ENCODE measurements around the gene CCDC157. TPM values are rescaled to one million over a fixed set of nuclear protein-coding genes. Genes with fewer than 3 reads are reported as not detected.

CCDC157 gene
- total RNA-seq, 4 donors from 2014 or later: 2.2 to 4.7 (median 3.1) TPM

DNA sequence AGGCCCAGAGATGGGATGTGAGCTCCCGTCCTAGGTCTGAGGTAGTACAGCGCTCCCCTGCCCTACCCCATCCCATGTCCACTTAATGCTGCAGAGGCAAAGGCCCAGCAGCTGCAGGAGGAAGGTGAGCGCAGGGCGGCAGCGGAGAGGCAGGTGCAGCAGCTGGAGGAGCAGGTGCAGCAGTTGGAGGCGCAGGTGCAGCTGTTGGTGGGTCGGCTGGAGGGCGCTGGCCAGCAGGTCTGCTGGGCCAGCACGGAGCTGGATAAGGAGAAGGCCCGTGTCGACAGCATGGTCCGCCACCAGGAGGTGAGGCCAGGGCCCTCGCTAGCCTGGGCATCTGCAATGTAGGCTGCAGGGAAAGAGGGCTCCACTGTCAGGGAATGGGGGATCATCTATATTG lies 15.2 kb downstream of the CCDC157 start:
- peaks cover 5% of the 10 kb centered on the region for H3K36me3 ChIP-seq
- no peaks in the 10 kb centered on the region for H3K9me3 ChIP-seq
- no peak for TF ChIP-seq POLR2A (IDR thresholded peaks at IDR 0.05)
- TF ChIP-seq, protein P1, sequence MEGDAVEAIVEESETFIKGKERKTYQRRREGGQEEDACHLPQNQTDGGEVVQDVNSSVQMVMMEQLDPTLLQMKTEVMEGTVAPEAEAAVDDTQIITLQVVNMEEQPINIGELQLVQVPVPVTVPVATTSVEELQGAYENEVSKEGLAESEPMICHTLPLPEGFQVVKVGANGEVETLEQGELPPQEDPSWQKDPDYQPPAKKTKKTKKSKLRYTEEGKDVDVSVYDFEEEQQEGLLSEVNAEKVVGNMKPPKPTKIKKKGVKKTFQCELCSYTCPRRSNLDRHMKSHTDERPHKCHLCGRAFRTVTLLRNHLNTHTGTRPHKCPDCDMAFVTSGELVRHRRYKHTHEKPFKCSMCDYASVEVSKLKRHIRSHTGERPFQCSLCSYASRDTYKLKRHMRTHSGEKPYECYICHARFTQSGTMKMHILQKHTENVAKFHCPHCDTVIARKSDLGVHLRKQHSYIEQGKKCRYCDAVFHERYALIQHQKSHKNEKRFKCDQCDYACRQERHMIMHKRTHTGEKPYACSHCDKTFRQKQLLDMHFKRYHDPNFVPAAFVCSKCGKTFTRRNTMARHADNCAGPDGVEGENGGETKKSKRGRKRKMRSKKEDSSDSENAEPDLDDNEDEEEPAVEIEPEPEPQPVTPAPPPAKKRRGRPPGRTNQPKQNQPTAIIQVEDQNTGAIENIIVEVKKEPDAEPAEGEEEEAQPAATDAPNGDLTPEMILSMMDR (IDR thresholded peaks at IDR 0.05): no peak
- no peak for TF ChIP-seq EP300 (IDR thresholded peaks at IDR 0.05)
- TF ChIP-seq POLR2AphosphoS5 (IDR thresholded peaks at IDR 0.05): no peak
- H3K27me3 ChIP-seq: no peaks in the 10 kb centered on the region
- no peaks in the 10 kb centered on the region for H3K4me1 ChIP-seq
- no peak overlapping the region for H3K4me3 ChIP-seq
- no peak for DNase-seq (ENCODE audit: low spot score in 2 of 2)
- 74% methylated on average over 11 of the region's 13 CpGs for WGBS
- no peak overlapping the region for H3K27ac ChIP-seq

DNA sequence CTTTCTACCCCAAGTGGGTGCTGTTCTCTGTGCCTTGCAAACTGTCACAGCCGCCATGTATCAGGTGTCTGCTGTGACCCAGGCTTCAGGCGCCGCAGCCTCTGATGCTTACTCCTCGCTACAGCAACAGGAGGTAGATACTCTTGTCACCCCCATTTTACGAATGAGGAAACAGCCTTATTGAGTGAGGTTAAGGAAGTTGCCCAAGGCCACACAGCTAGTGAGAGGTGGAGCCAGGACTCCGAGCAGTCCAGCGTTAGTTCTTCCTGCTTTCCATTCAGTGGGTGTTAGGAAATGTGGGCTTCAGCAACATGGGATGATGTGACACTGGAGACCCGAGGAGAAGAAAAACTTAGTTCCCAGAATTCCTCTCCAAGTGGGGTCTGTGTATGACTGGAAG lies 16.1 kb downstream of the CCDC157 start:
- no peaks in the 10 kb centered on the region for H3K27me3 ChIP-seq
- peaks cover 14% of the 10 kb centered on the region for H3K36me3 ChIP-seq
- no peaks in the 10 kb centered on the region for H3K4me1 ChIP-seq
- H3K9me3 ChIP-seq: no peaks in the 10 kb centered on the region
- 76% methylated on average over 7 of the region's 8 CpGs for WGBS
- no peak overlapping the region for H3K4me3 ChIP-seq
- H3K27ac ChIP-seq: no peak overlapping the region
- DNase-seq (ENCODE audit: low spot score in 2 of 2): no peak
- TF ChIP-seq EP300 (IDR thresholded peaks at IDR 0.05): no peak
- TF ChIP-seq POLR2AphosphoS5 (IDR thresholded peaks at IDR 0.05): no peak
- TF ChIP-seq, protein P1 (IDR thresholded peaks at IDR 0.05): no peak
- TF ChIP-seq POLR2A (IDR thresholded peaks at IDR 0.05): no peak

DNA sequence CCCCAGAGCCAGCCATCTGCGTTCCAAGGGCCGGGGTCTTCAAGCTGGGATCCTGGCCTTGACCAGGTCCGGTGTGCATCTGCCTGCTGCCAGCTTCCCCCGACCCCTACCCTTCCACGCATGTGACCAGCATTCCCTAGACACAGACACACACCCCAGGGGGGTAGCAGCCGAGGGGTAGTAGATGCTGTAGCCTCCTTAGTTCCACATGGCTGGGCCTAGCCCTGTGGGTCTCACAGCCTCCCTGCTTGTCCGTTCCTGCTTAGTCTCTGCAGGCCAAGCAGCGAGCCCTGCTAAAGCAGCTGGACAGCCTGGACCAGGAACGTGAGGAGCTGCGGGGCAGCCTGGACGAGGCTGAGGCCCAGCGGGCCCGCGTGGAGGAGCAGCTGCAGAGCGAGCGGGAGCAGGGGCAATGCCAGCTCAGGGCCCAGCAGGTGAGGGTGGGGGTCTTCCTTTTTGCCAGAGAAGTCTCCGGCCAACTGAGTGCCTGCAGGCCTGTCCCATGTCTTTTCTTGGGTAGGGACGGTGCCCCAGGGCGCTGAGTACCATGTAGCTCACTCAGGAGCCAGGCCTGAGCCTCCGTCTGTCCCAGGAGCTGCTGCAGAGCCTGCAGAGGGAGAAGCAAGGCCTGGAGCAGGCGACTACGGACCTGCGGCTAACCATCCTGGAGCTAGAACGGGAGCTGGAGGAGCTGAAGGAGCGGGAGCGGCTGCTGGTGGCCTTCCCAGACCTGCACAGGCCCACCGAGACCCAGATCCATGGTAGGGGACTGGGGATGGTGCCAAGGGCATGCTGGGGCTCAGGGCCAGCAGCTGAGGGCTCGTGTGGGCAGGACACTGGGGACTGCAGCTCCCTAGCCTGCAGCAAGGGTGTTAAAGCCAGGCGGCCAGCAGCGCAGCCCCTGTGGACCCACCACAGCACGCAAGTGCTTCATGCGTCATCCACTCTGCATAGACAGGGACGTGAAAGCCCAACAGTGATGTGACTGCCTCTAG lies 16.8 kb downstream of the CCDC157 start:
- Histone ChIP-seq H3K27me3 (no peaks in the 10 kb centered on the region), H3K9me3 (no peaks in the 10 kb centered on the region), H3K4me1 (no peaks in the 10 kb centered on the region), H3K4me3 (no peak overlapping the region), H3K36me3 (peaks cover 16% of the 10 kb centered on the region), H3K27ac (no peak overlapping the region)
- WGBS: 91% methylated on average over 21 of the region's 33 CpGs
- no peak for TF ChIP-seq EP300 (IDR thresholded peaks at IDR 0.05)
- DNase-seq (ENCODE audit: low spot score in 2 of 2): no peak

DNA sequence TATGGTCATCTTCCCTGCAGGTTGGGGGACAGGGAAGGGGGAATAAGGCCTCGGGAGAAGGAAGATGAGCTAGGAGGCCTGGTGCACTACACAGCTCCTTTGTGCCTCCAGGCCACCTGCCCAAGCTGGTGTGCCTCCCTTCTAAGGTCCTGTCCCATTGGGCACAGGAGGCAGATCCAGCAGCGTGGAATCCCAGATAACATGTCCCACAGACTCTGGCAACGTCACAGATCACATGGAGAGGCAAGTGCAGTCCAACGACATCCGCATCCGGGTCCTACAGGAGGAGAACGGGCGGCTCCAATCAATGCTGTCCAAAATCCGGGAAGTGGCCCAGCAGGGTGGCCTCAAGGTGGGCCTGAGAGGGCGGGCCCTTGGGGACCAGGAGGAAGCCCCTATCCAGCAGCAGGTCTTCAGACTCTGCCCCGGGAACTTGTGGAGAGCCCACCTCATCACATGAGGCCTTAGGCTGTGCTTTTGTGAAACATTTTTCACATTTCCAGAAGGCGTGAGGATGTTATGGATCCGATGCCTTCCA lies 18.6 kb downstream of the CCDC157 start:
- no peak for DNase-seq (ENCODE audit: low spot score in 2 of 2)
- 92% methylated on average over 11 of the region's 13 CpGs for WGBS

DNA sequence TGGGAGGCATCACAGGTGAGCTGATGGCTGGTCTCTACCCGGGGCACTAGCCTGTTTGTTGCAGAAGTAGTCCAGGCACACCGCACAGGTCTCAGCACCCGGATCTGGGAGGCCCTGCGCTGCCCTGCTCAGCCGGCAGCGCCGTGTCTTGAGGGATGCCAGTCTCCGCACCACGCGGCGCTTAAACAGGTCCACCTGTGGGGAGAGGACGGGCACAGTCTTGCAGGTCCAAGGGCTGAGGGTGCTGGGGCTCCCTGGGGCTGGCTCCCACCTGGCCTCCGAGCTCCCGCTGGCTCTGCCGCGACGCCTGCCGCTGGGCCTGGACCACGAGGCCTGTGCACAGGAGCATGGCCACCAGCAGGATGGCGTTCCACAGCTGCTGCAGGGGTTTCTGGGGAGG lies 23.2 kb downstream of the CCDC157 start:
- Histone ChIP-seq H3K27me3 (no peaks in the 10 kb centered on the region), H3K4me3 (no peak overlapping the region), H3K9me3 (no peaks in the 10 kb centered on the region), H3K4me1 (no peaks in the 10 kb centered on the region), H3K36me3 (peaks cover 57% of the 10 kb centered on the region), H3K27ac (no peak overlapping the region)
- no peak for DNase-seq (ENCODE audit: low spot score in 2 of 2)
- no CpG with 5 or more reads among the region's 20 CpGs for WGBS
- TF ChIP-seq, protein P1 (IDR thresholded peaks at IDR 0.05): no peak
- TF ChIP-seq EP300 (IDR thresholded peaks at IDR 0.05) (no peak), POLR2A (IDR thresholded peaks at IDR 0.05) (no peak), POLR2AphosphoS5 (IDR thresholded peaks at IDR 0.05) (no peak)

More for the DNA sequence above, 18.6 kb downstream of the CCDC157 start:
- TF ChIP-seq POLR2AphosphoS5 (IDR thresholded peaks at IDR 0.05): no peak
- no peak for TF ChIP-seq POLR2A (IDR thresholded peaks at IDR 0.05)
- TF ChIP-seq, protein P1 (IDR thresholded peaks at IDR 0.05): no peak
- TF ChIP-seq EP300 (IDR thresholded peaks at IDR 0.05): no peak
- Histone ChIP-seq H3K36me3 (peaks cover 27% of the 10 kb centered on the region), H3K9me3 (no peaks in the 10 kb centered on the region), H3K4me3 (no peak overlapping the region), H3K27ac (no peak overlapping the region), H3K4me1 (no peaks in the 10 kb centered on the region), H3K27me3 (no peaks in the 10 kb centered on the region)

Data from suprapubic skin (tissue), 4 donors.